A549 treated with Hydrocortisone at 1 μM for 4 hours (cell line): ENCODE results near the gene SH3BGRL3. TPM values are rescaled to one million over a fixed set of nuclear protein-coding genes. Genes with fewer than 3 reads are reported as not detected.

Source experiments
- total RNA-seq: library from RNA; stranded (reverse); fragments of 200-300 nt; extraction: Qiagen RNA extraction; gene quantifications from 5 replicates; pipeline ENCODE4 v1.2.3, GENCODE V29; 2022

SH3BGRL3 gene
- total RNA-seq: 95.1 to 153 TPM (median 142 TPM) in 5 replicates

GRCh38 chr1:26279456-26280332 lies at the start of gene SH3BGRL3:
SH3BGRL3 (plus strand) TSS chr1:26280086; CDS start chr1:26280156, 70 bp downstream.

DNA sequence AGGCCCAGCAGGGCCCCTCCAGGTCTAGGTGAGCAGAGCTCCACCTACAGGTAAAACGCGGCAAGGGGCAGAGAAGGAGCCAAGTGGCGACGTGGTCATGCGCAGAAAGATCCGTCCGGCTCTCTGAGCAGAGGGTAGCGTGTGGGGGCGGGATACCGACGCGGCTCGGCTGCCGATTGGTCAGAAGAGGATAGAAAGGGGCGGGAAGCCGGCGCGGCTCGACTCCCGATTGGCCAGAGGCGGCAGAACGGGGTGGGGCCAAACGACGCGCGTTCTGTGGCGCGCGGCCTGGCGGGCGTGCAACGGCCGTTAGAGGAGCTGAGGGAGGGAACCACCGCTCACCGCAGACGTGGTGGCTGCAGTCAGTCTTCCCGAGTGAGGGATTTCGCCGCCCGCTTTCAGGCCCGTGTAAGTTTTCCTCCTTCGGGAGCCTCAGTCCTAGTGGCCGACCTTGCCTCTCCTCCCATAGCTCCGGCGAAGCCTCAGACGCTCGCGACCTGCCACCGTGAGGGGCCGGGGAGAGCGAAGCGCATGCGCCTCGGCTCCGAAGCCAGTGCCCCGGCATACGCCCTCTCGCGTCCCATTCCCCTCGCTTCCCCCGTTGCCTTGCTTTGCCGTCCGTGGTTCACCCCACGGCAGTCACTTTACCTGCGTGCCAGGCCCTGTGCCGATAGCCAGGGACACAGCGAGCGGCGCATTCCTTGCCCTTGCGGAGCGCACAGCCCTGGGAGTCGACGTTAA lies 45.8 kb upstream of the SH3BGRL3 start, which contains the start of gene CEP85:
Gene CEP85 (plus strand): TSS at position 298 of the 741 bp plus-strand sequence. CDS start 5,584 bp downstream, outside the sequence.

GRCh38 chr1:26306290-26307229 lies 26.7 kb downstream of the SH3BGRL3 start, which contains the start of gene UBXN11:
UBXN11 (minus strand) TSS chr1:26306636; CDS start chr1:26302883, 3,753 bp downstream.

GRCh38 chr1:26317612-26318337 lies 37.9 kb downstream of the SH3BGRL3 start, which contains the start of gene CD52:
CD52 (plus strand) TSS chr1:26317958; CDS start chr1:26318018, 60 bp downstream.

Other genes with a start within 250 kb of the SH3BGRL3 start
- 0.24 to 0.58 TPM (median 0.42 TPM) in 5 replicates for gene SLC30A2, start 234.0 kb upstream of the SH3BGRL3 start, total RNA-seq
- gene TRIM63, start 212.5 kb upstream of the SH3BGRL3 start, total RNA-seq: 1.3 to 2.0 TPM (median 1.8 TPM) in 5 replicates
- 1.7 to 2.8 TPM (median 1.9 TPM) in 5 replicates for gene PDIK1L, start 168.3 kb upstream of the SH3BGRL3 start, total RNA-seq
- gene FAM110D, start 121.0 kb upstream of the SH3BGRL3 start, total RNA-seq: 0.06 TPM in 4 of 5 replicates, not detected in the other
- not detected in 5 replicates for gene C1orf232, start 111.1 kb upstream of the SH3BGRL3 start, total RNA-seq
- 46.2 to 70.1 TPM (median 67.4 TPM) in 5 replicates for gene ZNF593, start 110.2 kb upstream of the SH3BGRL3 start, total RNA-seq
- gene ZNF593OS, start 108.3 kb upstream of the SH3BGRL3 start, total RNA-seq: 0.25 to 0.49 TPM (median 0.26 TPM) in 4 of 5 replicates, not detected in the other
- 0.15 to 0.51 TPM (median 0.30 TPM) in 5 replicates for gene CNKSR1, start 102.6 kb upstream of the SH3BGRL3 start, total RNA-seq
- not detected in 5 replicates for gene CATSPER4, start 89.5 kb upstream of the SH3BGRL3 start, total RNA-seq
- gene CEP85, start 45.9 kb upstream of the SH3BGRL3 start, total RNA-seq: 11.1 to 13.8 TPM (median 12.3 TPM) in 5 replicates
- gene UBXN11, start 26.6 kb downstream of the SH3BGRL3 start, total RNA-seq: 12.9 to 15.4 TPM (median 13.7 TPM) in 5 replicates
- gene CD52, start 37.9 kb downstream of the SH3BGRL3 start, total RNA-seq: not detected in 5 replicates
- gene CRYBG2, start 74.0 kb downstream of the SH3BGRL3 start, total RNA-seq: 1.2 to 2.2 TPM (median 1.5 TPM) in 5 replicates
- not detected in 5 replicates for gene ZNF683, start 92.7 kb downstream of the SH3BGRL3 start, total RNA-seq
- gene LIN28A, start 130.7 kb downstream of the SH3BGRL3 start, total RNA-seq: not detected in 5 replicates
- gene DHDDS, start 152.2 kb downstream of the SH3BGRL3 start, total RNA-seq: 22.8 to 35.6 TPM (median 25.2 TPM) in 5 replicates
- 322 to 370 TPM (median 346 TPM) in 5 replicates for gene HMGN2, start 192.4 kb downstream of the SH3BGRL3 start, total RNA-seq
- 16.1 to 18.0 TPM (median 16.4 TPM) in 5 replicates for gene RPS6KA1, start 249.7 kb downstream of the SH3BGRL3 start, total RNA-seq